ENCODE data around the gene PLEKHA7.

DNA sequence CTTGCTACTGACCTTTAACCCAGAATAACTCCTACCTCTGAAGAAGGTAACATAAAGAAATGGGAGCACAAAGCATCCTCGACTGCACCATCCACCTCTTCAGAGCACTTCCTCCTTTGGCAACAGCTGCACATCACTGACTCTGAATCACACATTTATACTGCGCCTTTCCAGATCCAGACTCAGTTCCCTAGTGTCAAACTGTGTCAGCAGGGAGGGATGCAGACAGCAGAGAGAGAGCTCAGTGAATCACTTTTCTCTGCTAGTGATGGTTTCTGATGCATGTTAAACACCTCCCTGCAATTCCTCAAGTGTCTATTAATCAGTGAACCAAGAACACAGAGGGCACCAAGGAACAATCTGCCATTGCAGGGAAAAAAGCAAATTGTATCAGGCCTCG, 118.9 kb downstream of the PLEKHA7 start:
- no peak for TF ChIP-seq EZH2phosphoT487 (IDR thresholded peaks at IDR 0.05; ENCODE audit: insufficient read depth, low read depth)
- TF ChIP-seq EZH2 (IDR thresholded peaks at IDR 0.05; ENCODE audit: insufficient read depth, poor library complexity, severe bottlenecking): no peak
